Gastrocnemius medialis (tissue), 4 donors: ENCODE measurements around the gene PDE4D. TPM values are rescaled to one million over a fixed set of nuclear protein-coding genes. Genes with fewer than 3 reads are reported as not detected.
"Not testable (repeated sequence)": the region's sequence is repeated elsewhere in the genome, so short reads cannot be mapped to it uniquely, and the experiment has no call there.

Source experiments
- ATAC-seq, 2 donors: fragments of 150-250 bp; one replicate each; pipeline ENCODE4 v1.9.1; 2016
- DNase-seq, 2 donors: peaks; one replicate each; pipeline ENCODE4 v3.0.0-alpha.2; 2019
- H3K27ac ChIP-seq, 4 donors: fragments of 200-600 bp; sonication (generic); 1 replicate in 1 of 4; 2 replicates in 3 of 4; pipeline ENCODE4 v1.5.1; 2016 to 2018; ENCODE audit warnings: mild to moderate bottlenecking in 2 of 4, moderate library complexity in 1 of 4
- H3K27me3 ChIP-seq, 3 donors: fragments of 200-600 bp; sonication (generic) in 2 of 3; 1 replicate in 1 of 3; 2 replicates in 2 of 3; pipeline versions ENCODE4 v1.5.1 to v1.6.0; 2016 to 2019; ENCODE audit warnings: mild to moderate bottlenecking in 1 of 3, moderate library complexity in 1 of 3
- H3K36me3 ChIP-seq, 2 donors: fragments of 200-600 bp; sonication (generic) in 1 of 2; one replicate each; pipeline ENCODE4 v1.5.1; 2017 to 2018
- H3K4me1 ChIP-seq, 2 donors: fragments of 200-600 bp; sonication (generic) in 1 of 2; one replicate each; pipeline ENCODE4 v1.5.1; 2016 to 2017; ENCODE audit warnings: mild to moderate bottlenecking in 2 of 2
- H3K4me3 ChIP-seq, 4 donors: fragments of 200-600 bp; sonication (generic) in 3 of 4; 1 replicate in 1 of 4; 2 replicates in 3 of 4; pipeline ENCODE4 v1.5.1; 2016 to 2019; ENCODE audit warnings: mild to moderate bottlenecking in 2 of 4
- H3K9me3 ChIP-seq, 3 donors: fragments of 200-600 bp; sonication (generic) in 2 of 3; 1 replicate in 1 of 3; 2 replicates in 2 of 3; pipeline ENCODE4 v1.5.1; 2016 to 2019
- CTCF ChIP-seq, 5 experiments: fragments of 450-650 bp in 3 of 5; fragments of 200-600 bp in 2 of 5; sonication (generic) in 2 of 5; IDR thresholded peaks in 4 of 5; conservative IDR thresholded peaks in 1 of 5; 1 replicate in 4 of 5; 2 replicates in 1 of 5; pipeline ENCODE4 v1.5.1; 2016 to 2019; ENCODE audit warnings: antibody characterized with exemption in 5 of 5, mild to moderate bottlenecking in 3 of 5, moderate library complexity in 3 of 5
- POLR2A ChIP-seq, 2 donors: fragments of 450-650 bp; IDR thresholded peaks; one replicate each; pipeline ENCODE4 v1.6.1; 2017; ENCODE audit warnings: antibody characterized with exemption in 2 of 2, mild to moderate bottlenecking in 2 of 2, moderate library complexity in 2 of 2
- in situ Hi-C, 4 donors: fragments of 200-750 bp; cut with MboI; loops; one replicate each; pipeline versions ENCODE4 v1.15.0 to v1.8.0; 2017; ENCODE audit warnings: low sequenced_read_pairs in 4 of 4
- intact Hi-C: fragments of 100-400 bp; cut with DNase I; formaldehyde crosslinking; loops from one replicate; pipeline ENCODE4 v1.15.1; 2023; ENCODE audit warnings: low total_unique reads
- total RNA-seq, 4 donors: library from RNA; depleted of rRNA; stranded (reverse); fragments of >200 nt; gene quantifications; one replicate each; pipeline versions ENCODE4 v1.1.0 to v1.2.3, GENCODE V29; 2016

The PDE4D gene
- total RNA-seq, 4 donors from 2014 or later = 133 to 223 (median 185) TPM

GRCh38 chr5:59785676-59786333 lies 107.7 kb downstream of the PDE4D start:
- DNase-seq (no peak), ATAC-seq (no peak)
- in situ Hi-C loops (loop anchor here in 2 of 4 donors (25.0 kb wide), 1 partner anchor 899 kb away; no protein-coding TSS in a partner anchor), intact Hi-C loops (no loop called here)
- H3K9me3 ChIP-seq = no peaks in the 10 kb centered on the region
- no peaks in the 10 kb centered on the region for H3K27me3 ChIP-seq
- no peaks in the 10 kb centered on the region for H3K36me3 ChIP-seq
- no peak overlapping the region for H3K27ac ChIP-seq
- no peaks in the 10 kb centered on the region for H3K4me1 ChIP-seq
- no peak overlapping the region for H3K4me3 ChIP-seq
- TF ChIP-seq CTCF (IDR thresholded peaks at IDR 0.05 in 4 of 5, conservative IDR thresholded peaks at IDR 0.05 in 1 of 5) = no peak
- no peak for TF ChIP-seq POLR2A (IDR thresholded peaks at IDR 0.05)

GRCh38 chr5:59784708-59785107 lies 108.8 kb downstream of the PDE4D start:
- in situ Hi-C loops = loop anchor here in 2 of 4 donors (25.0 kb wide), 1 partner anchor 897 kb away; no protein-coding TSS in a partner anchor
- H3K27me3 ChIP-seq, H3K27ac ChIP-seq, DNase-seq, H3K4me1 ChIP-seq, intact Hi-C loops, ATAC-seq, H3K4me3 ChIP-seq, H3K9me3 ChIP-seq, H3K36me3 ChIP-seq: not testable (repeated sequence)

GRCh38 chr5:59783264-59783663 lies 110.3 kb downstream of the PDE4D start:
- DNase-seq = no peak
- in situ Hi-C loops = loop anchor here in 2 of 4 donors (25.0 kb wide), 1 partner anchor 896 kb away; no protein-coding TSS in a partner anchor
- no peaks in the 10 kb centered on the region for H3K27me3 ChIP-seq
- H3K9me3 ChIP-seq = no peaks in the 10 kb centered on the region
- H3K4me1 ChIP-seq = no peaks in the 10 kb centered on the region
- H3K36me3 ChIP-seq = no peaks in the 10 kb centered on the region
- no peak overlapping the region for H3K27ac ChIP-seq
- ATAC-seq = no peak
- H3K4me3 ChIP-seq = no peak overlapping the region
- intact Hi-C loops = no loop called here
- TF ChIP-seq CTCF (IDR thresholded peaks at IDR 0.05 in 4 of 5, conservative IDR thresholded peaks at IDR 0.05 in 1 of 5) = no peak
- TF ChIP-seq POLR2A (IDR thresholded peaks at IDR 0.05) = no peak

GRCh38 chr5:59782856-59783255 lies 110.7 kb downstream of the PDE4D start:
- in situ Hi-C loops = loop anchor here in 2 of 4 donors (25.0 kb wide), 1 partner anchor 896 kb away; no protein-coding TSS in a partner anchor
- no peaks in the 10 kb centered on the region for H3K9me3 ChIP-seq
- no peaks in the 10 kb centered on the region for H3K36me3 ChIP-seq
- DNase-seq (no peak), ATAC-seq (no peak)
- H3K4me3 ChIP-seq = no peak overlapping the region
- no peak overlapping the region for H3K27ac ChIP-seq
- intact Hi-C loops = no loop called here
- H3K27me3 ChIP-seq = no peaks in the 10 kb centered on the region
- TF ChIP-seq CTCF (IDR thresholded peaks at IDR 0.05 in 4 of 5, conservative IDR thresholded peaks at IDR 0.05 in 1 of 5) (no peak), POLR2A (IDR thresholded peaks at IDR 0.05) (no peak)
- no peaks in the 10 kb centered on the region for H3K4me1 ChIP-seq

GRCh38 chr5:59779453-59779852 lies 114.1 kb downstream of the PDE4D start:
- H3K36me3 ChIP-seq = no peaks in the 10 kb centered on the region
- no peak overlapping the region for H3K27ac ChIP-seq
- intact Hi-C loops = no loop called here
- DNase-seq = no peak
- in situ Hi-C loops = loop anchor here in 2 of 4 donors (25.0 kb wide), 1 partner anchor 892 kb away; no protein-coding TSS in a partner anchor
- no peaks in the 10 kb centered on the region for H3K4me1 ChIP-seq
- TF ChIP-seq POLR2A (IDR thresholded peaks at IDR 0.05) (no peak), CTCF (IDR thresholded peaks at IDR 0.05 in 4 of 5, conservative IDR thresholded peaks at IDR 0.05 in 1 of 5) (no peak)
- H3K4me3 ChIP-seq = no peak overlapping the region
- no peak for ATAC-seq
- no peaks in the 10 kb centered on the region for H3K27me3 ChIP-seq
- no peaks in the 10 kb centered on the region for H3K9me3 ChIP-seq
